Thyroid gland (tissue), 4 donors: ENCODE data around the gene ATF4. TPM values are rescaled to one million over a fixed set of nuclear protein-coding genes. Genes with fewer than 3 reads are reported as not detected.
A peak's percentile ranks its signal among the peaks of the same experiment; 100 is the strongest.

Experiments
- DNase-seq, 2 donors: peaks; one replicate each; pipeline ENCODE4 v3.0.0-alpha.2; 2019
- H3K27ac ChIP-seq, 3 donors: fragments of 200-600 bp; sonication (generic); 1 replicate in 2 of 3; 2 replicates in 1 of 3; pipeline ENCODE4 v1.5.1; 2016 to 2019; ENCODE audit warnings: mild to moderate bottlenecking in 1 of 3, moderate library complexity in 1 of 3
- H3K27me3 ChIP-seq: fragments of 200-600 bp; sonication (generic); one replicate; pipeline ENCODE4 v1.5.1; 2019
- H3K36me3 ChIP-seq, 2 donors: fragments of 200-600 bp; sonication (generic); one replicate each; pipeline ENCODE4 v1.5.1; 2016 to 2019
- H3K4me1 ChIP-seq, 2 donors: fragments of 200-600 bp; sonication (generic); one replicate each; pipeline ENCODE4 v1.5.1; 2017 to 2019
- H3K4me3 ChIP-seq, 3 donors: fragments of 200-600 bp; sonication (generic); replicated peaks in 1 of 3; 1 replicate in 2 of 3; 2 replicates in 1 of 3; pipeline ENCODE4 v1.5.1; 2016; ENCODE audit warnings: mild to moderate bottlenecking in 1 of 3
- H3K9me3 ChIP-seq: fragments of 200-600 bp; sonication (generic); one replicate; pipeline ENCODE4 v1.5.1; 2017
- CTCF ChIP-seq, 6 experiments: fragments of 200-600 bp in 3 of 6; fragments of 450-650 bp in 3 of 6; sonication (generic) in 3 of 6; IDR thresholded peaks; one replicate each; pipeline ENCODE4 v1.5.1; 2016 to 2019; ENCODE audit warnings: antibody characterized with exemption in 6 of 6, mild to moderate bottlenecking in 2 of 6, inconsistent platforms in 1 of 6, moderate library complexity in 1 of 6
- POLR2A ChIP-seq, 2 donors: fragments of 450-650 bp; IDR thresholded peaks; one replicate each; pipeline ENCODE4 v1.6.1; 2017; ENCODE audit warnings: antibody characterized with exemption in 2 of 2, mild to moderate bottlenecking in 2 of 2, moderate library complexity in 1 of 2
- WGBS, 2 donors: methylation state at CpG; one replicate each; pipeline ENCODE4 v1.1.5; 2017; 5-methylcytosine and 5-hydroxymethylcytosine counted together
- intact Hi-C: fragments of 100-400 bp; cut with DNase I; formaldehyde crosslinking; loops from one replicate; pipeline ENCODE4 v1.15.1; 2023
- total RNA-seq, 4 donors: library from RNA; depleted of rRNA; stranded (reverse); fragments of >200 nt; gene quantifications; one replicate each; pipeline ENCODE4 v1.2.3, GENCODE V29; 2016

Gene ATF4
- total RNA-seq, 4 donors from 2014 or later, result 173 to 273 (median 210) TPM

GRCh38 chr22:39522567-39523300 lies 2.4 kb downstream of the ATF4 start:
- Histone ChIP-seq H3K4me3 (peak overlapping the region in 2 of 3 donors; percentile 98 to 99), H3K9me3 (no peaks in the 10 kb centered on the region), H3K27ac (peak overlapping the region in 1 of 3 donors; percentile 99), H3K27me3 (no peaks in the 10 kb centered on the region), H3K36me3 (peaks cover 29 to 42% of the 10 kb centered on the region in 2 donors), H3K4me1 (peaks cover 31 to 49% of the 10 kb centered on the region in 2 donors)
- TF ChIP-seq CTCF (IDR thresholded peaks at IDR 0.05) (no peak), POLR2A (IDR thresholded peaks at IDR 0.05) (no peak)
- intact Hi-C loops, result loop anchor here (10.0 kb wide), 1 partner anchor 278 kb away; the partner anchor contains the start of gene PDGFB
- WGBS, 2 donors, result 21 to 22% methylated on average over 14 of the region's 14 CpGs
- peak; percentile 46 to 51 for DNase-seq

GRCh38 chr22:39524089-39524752 lies 3.9 kb downstream of the ATF4 start:
- intact Hi-C loops, result loop anchor here (10.0 kb wide), 1 partner anchor 279 kb away; the partner anchor contains the start of gene PDGFB
- H3K36me3 ChIP-seq, result peaks cover 29 to 42% of the 10 kb centered on the region in 2 donors

GRCh38 chr22:39524753-39525657 lies 4.6 kb downstream of the ATF4 start:
- Histone ChIP-seq H3K27ac (no peak overlapping the region), H3K9me3 (no peaks in the 10 kb centered on the region), H3K36me3 (peaks cover 29 to 48% of the 10 kb centered on the region in 2 donors), H3K4me3 (no peak overlapping the region), H3K27me3 (no peaks in the 10 kb centered on the region), H3K4me1 (peaks cover 45 to 62% of the 10 kb centered on the region in 2 donors)
- DNase-seq, result no peak
- intact Hi-C loops, result loop anchor here (5.0 to 10.0 kb wide), 4 partner anchors 33 to 353 kb away; partner anchors contain the start of genes PDGFB and SYNGR1
- 81 to 87% methylated on average over 7 to 10 of the region's 10 CpGs for WGBS, 2 donors
- TF ChIP-seq CTCF (IDR thresholded peaks at IDR 0.05) (no peak), POLR2A (IDR thresholded peaks at IDR 0.05) (no peak)

More at GRCh38 chr22:39524089-39524752, 3.9 kb downstream of the ATF4 start:
- 71 to 79% methylated on average over 13 of the region's 13 CpGs for WGBS, 2 donors
- peak; percentile 39 to 48 for DNase-seq
- no peak overlapping the region for H3K27ac ChIP-seq
- no peak overlapping the region for H3K4me3 ChIP-seq
- H3K9me3 ChIP-seq, result no peaks in the 10 kb centered on the region
- TF ChIP-seq CTCF (IDR thresholded peaks at IDR 0.05), result no peak
- TF ChIP-seq POLR2A (IDR thresholded peaks at IDR 0.05), result no peak
- H3K4me1 ChIP-seq, result peaks cover 44 to 54% of the 10 kb centered on the region in 2 donors
- no peaks in the 10 kb centered on the region for H3K27me3 ChIP-seq

GRCh38 chr22:39525658-39525975 lies 5.3 kb downstream of the ATF4 start:
- Histone ChIP-seq H3K4me1 (peaks cover 48 to 65% of the 10 kb centered on the region in 2 donors), H3K4me3 (no peak overlapping the region), H3K27me3 (no peaks in the 10 kb centered on the region), H3K36me3 (peaks cover 29 to 48% of the 10 kb centered on the region in 2 donors), H3K9me3 (no peaks in the 10 kb centered on the region), H3K27ac (no peak overlapping the region)
- 68 to 82% methylated on average over 4 of the region's 4 CpGs for WGBS, 2 donors
- TF ChIP-seq POLR2A (IDR thresholded peaks at IDR 0.05) (no peak), CTCF (IDR thresholded peaks at IDR 0.05) (no peak)
- no peak for DNase-seq
- intact Hi-C loops, result loop anchor here (5.0 to 10.0 kb wide), 4 partner anchors 33 to 353 kb away; partner anchors contain the start of genes PDGFB and SYNGR1
